ENCODE results near the gene MRFAP1. TPM values are rescaled to one million over a fixed set of nuclear protein-coding genes. Genes with fewer than 3 reads are reported as not detected.
A peak's percentile ranks its signal among the peaks of the same experiment; 100 is the strongest.

MRFAP1 gene
- total and polyA plus RNA-seq, 2 donors (not counting 1 experiment from before 2014, with no cell fraction given), result 54.8 to 113 TPM

DNA sequence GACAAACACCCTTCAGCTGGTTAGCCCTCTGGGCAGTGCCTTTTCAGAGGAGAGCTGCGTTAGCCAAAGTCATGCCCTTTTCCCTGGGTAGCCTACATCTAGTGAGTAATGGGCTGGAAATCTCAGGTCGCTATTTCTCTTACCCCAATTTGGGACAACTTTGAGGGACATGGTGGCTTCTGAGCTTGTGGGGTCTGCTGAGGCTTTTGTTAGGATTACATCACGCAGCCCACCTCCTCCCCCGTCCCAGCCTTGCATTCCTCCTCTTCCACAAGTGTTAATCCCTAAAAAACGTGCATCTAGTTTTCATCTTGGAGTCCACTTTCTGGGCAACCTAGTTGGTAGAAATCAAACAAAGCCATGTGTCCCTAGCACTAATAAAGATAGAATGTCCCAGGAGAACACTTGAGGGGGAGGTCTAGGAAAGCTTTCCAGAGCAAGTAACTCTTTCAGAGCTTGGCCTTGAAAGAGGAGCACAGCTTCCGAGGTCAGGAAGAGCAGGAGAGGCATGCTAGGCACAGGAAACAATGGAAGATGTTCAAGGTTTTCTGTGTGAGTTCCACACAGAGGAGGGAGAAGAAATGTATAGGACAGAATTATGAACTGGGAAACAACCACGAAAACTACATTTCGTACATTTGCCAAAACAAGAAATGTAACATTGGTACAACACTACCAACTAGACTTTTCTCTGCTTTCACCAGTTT, 2.8 kb downstream of the MRFAP1 start:
- Histone ChIP-seq H3K27me3 (replicated peaks in 1 of 4; ENCODE audit: control extremely low read depth in 1 of 4, control insufficient read depth in 3 of 4, insufficient read depth in 4 of 4, low read length in 3 of 4) (no peaks in the 10 kb centered on the region), H3K4me1 (ENCODE audit: control insufficient read depth in 2 of 2, insufficient read depth in 2 of 2, low read length in 2 of 2) (peaks cover 17 to 25% of the 10 kb centered on the region in 2 donors), H2AFZ (ENCODE audit: insufficient read depth, low read depth, low read length, poor library complexity, severe bottlenecking) (no peak overlapping the region), H3K79me2 (ENCODE audit: control insufficient read depth, insufficient read depth, low read length) (peaks cover 74% of the 10 kb centered on the region), H3K27ac (ENCODE audit: low read length in 2 of 2) (peak overlapping the region in 1 of 2 donors; percentile 8), H3K9me3 (ENCODE audit: control extremely low read depth in 1 of 3, control insufficient read depth in 2 of 3, insufficient read depth in 1 of 3, low read length in 2 of 3) (peaks cover 0 to 3% (median 0%) of the 10 kb centered on the region in 3 donors), H3K36me3 (replicated peaks in 1 of 2; ENCODE audit: control extremely low read depth in 1 of 2, control insufficient read depth in 1 of 2, extremely low read depth in 1 of 2, insufficient read depth in 2 of 2, low read length in 1 of 2) (peaks cover 3 to 18% of the 10 kb centered on the region in 2 experiments), H3K4me3 (ENCODE audit: control extremely low read depth in 1 of 5, extremely low read depth in 1 of 5, insufficient read depth in 1 of 5, low read depth in 2 of 5, low read length in 4 of 5) (no peak overlapping the region), H3K9ac (ENCODE audit: low read length) (no peak overlapping the region), H3K4me2 (replicated peaks; ENCODE audit: low read depth, low read length, poor library complexity, severe bottlenecking) (no peak overlapping the region), H4K20me1 (ENCODE audit: control insufficient read depth, insufficient read depth, low read length, poor library complexity, severe bottlenecking) (peaks cover 13% of the 10 kb centered on the region)
- Mint-ChIP-seq H3K9me3 (ENCODE audit: insufficient read depth) (no peaks in the 10 kb centered on the region), H3K4me3 (no peak overlapping the region), H3K4me1 (peaks cover 33% of the 10 kb centered on the region), H3K27ac (peak overlapping the region; percentile 61), H3K27me3 (no peaks in the 10 kb centered on the region)
- TF ChIP-seq, protein P1, sequence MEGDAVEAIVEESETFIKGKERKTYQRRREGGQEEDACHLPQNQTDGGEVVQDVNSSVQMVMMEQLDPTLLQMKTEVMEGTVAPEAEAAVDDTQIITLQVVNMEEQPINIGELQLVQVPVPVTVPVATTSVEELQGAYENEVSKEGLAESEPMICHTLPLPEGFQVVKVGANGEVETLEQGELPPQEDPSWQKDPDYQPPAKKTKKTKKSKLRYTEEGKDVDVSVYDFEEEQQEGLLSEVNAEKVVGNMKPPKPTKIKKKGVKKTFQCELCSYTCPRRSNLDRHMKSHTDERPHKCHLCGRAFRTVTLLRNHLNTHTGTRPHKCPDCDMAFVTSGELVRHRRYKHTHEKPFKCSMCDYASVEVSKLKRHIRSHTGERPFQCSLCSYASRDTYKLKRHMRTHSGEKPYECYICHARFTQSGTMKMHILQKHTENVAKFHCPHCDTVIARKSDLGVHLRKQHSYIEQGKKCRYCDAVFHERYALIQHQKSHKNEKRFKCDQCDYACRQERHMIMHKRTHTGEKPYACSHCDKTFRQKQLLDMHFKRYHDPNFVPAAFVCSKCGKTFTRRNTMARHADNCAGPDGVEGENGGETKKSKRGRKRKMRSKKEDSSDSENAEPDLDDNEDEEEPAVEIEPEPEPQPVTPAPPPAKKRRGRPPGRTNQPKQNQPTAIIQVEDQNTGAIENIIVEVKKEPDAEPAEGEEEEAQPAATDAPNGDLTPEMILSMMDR (IDR thresholded peaks at IDR 0.05), result no peak
- TF ChIP-seq EZH2 (IDR thresholded peaks at IDR 0.05; ENCODE audit: borderline replicate concordance, insufficient read depth, low read depth, low read length, poor library complexity, severe bottlenecking), result no peak
- 100% methylated on average over 1 of the region's 8 CpGs for WGBS (ENCODE audit: insufficient coverage)
- ATAC-seq (ENCODE audit: low read depth), result no peak
- intact Hi-C loops (cut with micrococcal nuclease), result no loop called here
- ChIA-PET POLR2A (interaction anchor here (0.6 kb wide), 2 partner anchors 66 to 73 kb away, joined by 3 to 5 read pairs; partner anchors contain the start of gene MRFAP1L1), CTCF (no interaction called here)
- no peak for DNase-seq

- H3K27ac Mint-ChIP-seq, result no peak overlapping the region
- no peak overlapping the region for H3K4me3 ChIP-seq (ENCODE audit: control extremely low read depth in 1 of 5, extremely low read depth in 1 of 5, insufficient read depth in 1 of 5, low read depth in 2 of 5, low read length in 4 of 5)
- ChIA-PET POLR2A (no interaction called here), CTCF (no interaction called here)
- H3K4me2 ChIP-seq (replicated peaks; ENCODE audit: low read depth, low read length, poor library complexity, severe bottlenecking), result no peak overlapping the region
- H3K4me1 Mint-ChIP-seq, result peaks cover 33% of the 10 kb centered on the region
- no peak overlapping the region for H3K27ac ChIP-seq (ENCODE audit: low read length in 2 of 2)
- intact Hi-C loops (cut with micrococcal nuclease), result no loop called here
- peaks cover 17 to 21% of the 10 kb centered on the region in 2 donors for H3K4me1 ChIP-seq (ENCODE audit: control insufficient read depth in 2 of 2, insufficient read depth in 2 of 2, low read length in 2 of 2)
- H3K36me3 ChIP-seq (replicated peaks in 1 of 2; ENCODE audit: control extremely low read depth in 1 of 2, control insufficient read depth in 1 of 2, extremely low read depth in 1 of 2, insufficient read depth in 2 of 2, low read length in 1 of 2), result peaks cover 3 to 18% of the 10 kb centered on the region in 2 experiments
- no peak overlapping the region for H3K4me3 Mint-ChIP-seq
- H3K27me3 ChIP-seq (replicated peaks in 1 of 4; ENCODE audit: control extremely low read depth in 1 of 4, control insufficient read depth in 3 of 4, insufficient read depth in 4 of 4, low read length in 3 of 4), result no peaks in the 10 kb centered on the region
- 94% methylated on average over 2 of the region's 5 CpGs for WGBS (ENCODE audit: insufficient coverage)
- no peak for DNase-seq
- H3K9me3 ChIP-seq (ENCODE audit: control extremely low read depth in 1 of 3, control insufficient read depth in 2 of 3, insufficient read depth in 1 of 3, low read length in 2 of 3), result no peaks in the 10 kb centered on the region
- no peak for ATAC-seq (ENCODE audit: low read depth)
- H3K27me3 Mint-ChIP-seq, result no peaks in the 10 kb centered on the region
- H2AFZ ChIP-seq (ENCODE audit: insufficient read depth, low read depth, low read length, poor library complexity, severe bottlenecking), result no peak overlapping the region
- peaks cover 74% of the 10 kb centered on the region for H3K79me2 ChIP-seq (ENCODE audit: control insufficient read depth, insufficient read depth, low read length)
- no peak overlapping the region for H3K9ac ChIP-seq (ENCODE audit: low read length)
- H3K9me3 Mint-ChIP-seq (ENCODE audit: insufficient read depth), result no peaks in the 10 kb centered on the region
- TF ChIP-seq EZH2 (IDR thresholded peaks at IDR 0.05; ENCODE audit: borderline replicate concordance, insufficient read depth, low read depth, low read length, poor library complexity, severe bottlenecking), result no peak
- TF ChIP-seq, protein P1 (IDR thresholded peaks at IDR 0.05), result no peak
- H4K20me1 ChIP-seq (ENCODE audit: control insufficient read depth, insufficient read depth, low read length, poor library complexity, severe bottlenecking), result peaks cover 13% of the 10 kb centered on the region
Measured at GRCh38 chr4:6644792-6645530, 4.5 kb downstream of the MRFAP1 start.

Data from B cell (primary cell).